ENCODE results near the gene SORL1-AS1.
A peak's percentile ranks its signal among the peaks of the same experiment; 100 is the strongest.

SORL1-AS1 gene

GRCh38 chr11:121485216-121485615 is 32.4 kb upstream of the SORL1-AS1 start:
- no peaks in the 10 kb centered on the region for H3K9me3 ChIP-seq (ENCODE audit: low read length)
- DNase-seq (ENCODE audit: low spot score): no peak
- H3K4me3 ChIP-seq (ENCODE audit: low read depth, low read length, poor library complexity, severe bottlenecking): no peak overlapping the region
- no TSS peak for BruUV-seq (replicated peaks)
- no peak overlapping the region for H3K27ac ChIP-seq (ENCODE audit: low read depth, low read length, poor library complexity, severe bottlenecking)
- intact Hi-C loops (cut with micrococcal nuclease; ENCODE audit: unreplicated experiment): no loop called here
- POLR2A ChIA-PET: interaction anchor here (0.8 to 1.3 kb wide), 2 partner anchors 9 to 16 kb away, joined by 3 to 5 read pairs; no protein-coding TSS in a partner anchor
- no peak overlapping the region for H3K4me2 ChIP-seq (ENCODE audit: low read length)
- no peaks in the 10 kb centered on the region; the same call in 1 of the 2 replicates for H4K20me1 ChIP-seq (ENCODE audit: insufficient read depth, low read length)
- H3K79me2 ChIP-seq (ENCODE audit: insufficient read depth, low read depth, low read length): peaks cover 83% of the 10 kb centered on the region
- no peak for TF ChIP-seq EZH2phosphoT487 (IDR thresholded peaks at IDR 0.05; ENCODE audit: borderline replicate concordance, low read depth, low read length)
- no peak for TF ChIP-seq CTCF (conservative IDR thresholded peaks at IDR 0.05; ENCODE audit: low read length)
- CTCF ChIA-PET (ENCODE audit: unreplicated experiment): no interaction called here
- H3K4me1 ChIP-seq (ENCODE audit: insufficient read depth, low read length, poor library complexity, severe bottlenecking): peaks cover 34% of the 10 kb centered on the region
- H3K9me2 ChIP-seq (ENCODE audit: insufficient read depth, low read length): no peaks in the 10 kb centered on the region
- H3K36me3 ChIP-seq (ENCODE audit: insufficient read depth, low read length): peaks cover 88% of the 10 kb centered on the region
- H2AFZ ChIP-seq (ENCODE audit: low read length): no peak overlapping the region

- H3K9me3 ChIP-seq (ENCODE audit: low read length): no peaks in the 10 kb centered on the region
- peaks cover 88% of the 10 kb centered on the region for H3K36me3 ChIP-seq (ENCODE audit: insufficient read depth, low read length)
- peak overlapping the region; percentile 79 for H3K27ac ChIP-seq (ENCODE audit: low read depth, low read length, poor library complexity, severe bottlenecking)
- BruUV-seq (replicated peaks): no TSS peak
- CTCF ChIA-PET (ENCODE audit: unreplicated experiment): no interaction called here
- no peak for DNase-seq (ENCODE audit: low spot score)
- peaks cover 85% of the 10 kb centered on the region for H3K79me2 ChIP-seq (ENCODE audit: insufficient read depth, low read depth, low read length)
- no peak overlapping the region for H2AFZ ChIP-seq (ENCODE audit: low read length)
- peaks cover 42% of the 10 kb centered on the region for H3K4me1 ChIP-seq (ENCODE audit: insufficient read depth, low read length, poor library complexity, severe bottlenecking)
- TF ChIP-seq EZH2phosphoT487 (IDR thresholded peaks at IDR 0.05; ENCODE audit: borderline replicate concordance, low read depth, low read length): no peak
- TF ChIP-seq CTCF (conservative IDR thresholded peaks at IDR 0.05; ENCODE audit: low read length): no peak
- intact Hi-C loops (cut with micrococcal nuclease; ENCODE audit: unreplicated experiment): no loop called here
- H4K20me1 ChIP-seq (ENCODE audit: insufficient read depth, low read length): no peaks in the 10 kb centered on the region; the same call in 1 of the 2 replicates
- H3K9me2 ChIP-seq (ENCODE audit: insufficient read depth, low read length): no peaks in the 10 kb centered on the region
- no peak overlapping the region for H3K4me2 ChIP-seq (ENCODE audit: low read length)
- POLR2A ChIA-PET: interaction anchor here (0.8 to 2.1 kb wide), 6 partner anchors 10 to 116 kb away, joined by 3 to 22 read pairs (median 4); no protein-coding TSS in a partner anchor
- no peak overlapping the region for H3K4me3 ChIP-seq (ENCODE audit: low read depth, low read length, poor library complexity, severe bottlenecking)
Observed at GRCh38 chr11:121483805-121484480, 31.2 kb upstream of the SORL1-AS1 start.
